Central memory CD8-positive, alpha-beta T cell (primary cell): ENCODE results near the gene MAST4.

Experiments used
- ATAC-seq: fragments of 150-1000 bp; cut with Tn5 transposase; replicated peaks from 2 replicates; pipeline ENCODE4 v1.10.0; 2022; ENCODE audit warnings: mild to moderate bottlenecking, moderate FRiP score, moderate number of reproducible peaks; ENCODE audit not compliant: poor library complexity, severe bottlenecking; ENCODE audit errors: extremely low read depth
- DNase-seq, 2 donors: peaks; one replicate each; pipeline ENCODE4 v3.0.0; 2021; ENCODE audit warnings: low spot score in 2 of 2
- H3K27ac Mint-ChIP-seq: one replicate; pipeline ENCODE4 v1.8.0; 2022; ENCODE audit warnings: low read depth, mild to moderate bottlenecking, moderate library complexity, mixed read lengths
- H3K27me3 Mint-ChIP-seq: one replicate; pipeline ENCODE4 v1.8.0; 2022; ENCODE audit warnings: mixed read lengths
- H3K36me3 Mint-ChIP-seq: one replicate; pipeline ENCODE4 v1.8.0; 2022; ENCODE audit warnings: mild to moderate bottlenecking, moderate library complexity, mixed read lengths; ENCODE audit not compliant: insufficient read depth
- H3K4me1 Mint-ChIP-seq: one replicate; pipeline ENCODE4 v1.8.0; 2022; ENCODE audit warnings: mixed read lengths
- H3K4me3 Mint-ChIP-seq: one replicate; pipeline ENCODE4 v1.8.0; 2022; ENCODE audit warnings: mild to moderate bottlenecking, moderate library complexity, mixed read lengths
- H3K9me3 Mint-ChIP-seq: one replicate; pipeline ENCODE4 v1.8.0; 2022; ENCODE audit warnings: mixed read lengths

Gene MAST4

DNA sequence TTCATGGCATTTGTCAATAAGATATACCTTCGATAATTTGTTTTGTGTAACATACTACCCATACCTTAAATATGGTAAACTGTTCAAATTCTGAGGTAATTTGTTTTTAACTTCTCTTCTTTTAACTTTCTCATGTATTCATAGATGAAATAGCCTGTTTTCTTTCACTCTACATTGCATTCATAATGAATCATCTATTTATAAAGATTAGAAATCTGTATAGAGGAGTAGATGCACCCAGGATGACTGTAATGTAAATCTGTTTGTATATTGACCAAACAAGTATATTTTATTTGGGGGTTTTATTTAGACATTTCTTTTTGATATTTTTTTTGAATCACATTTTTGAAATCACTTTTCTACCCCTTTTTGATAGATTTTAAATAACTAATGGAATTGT, 455.8 kb downstream of the MAST4 start:
- ATAC-seq (no peak), DNase-seq (no peak)
- Mint-ChIP-seq H3K9me3 (no peaks in the 10 kb centered on the region), H3K27ac (no peak overlapping the region), H3K4me3 (no peak overlapping the region), H3K36me3 (no peaks in the 10 kb centered on the region), H3K27me3 (no peaks in the 10 kb centered on the region), H3K4me1 (peaks cover 9% of the 10 kb centered on the region)

DNA sequence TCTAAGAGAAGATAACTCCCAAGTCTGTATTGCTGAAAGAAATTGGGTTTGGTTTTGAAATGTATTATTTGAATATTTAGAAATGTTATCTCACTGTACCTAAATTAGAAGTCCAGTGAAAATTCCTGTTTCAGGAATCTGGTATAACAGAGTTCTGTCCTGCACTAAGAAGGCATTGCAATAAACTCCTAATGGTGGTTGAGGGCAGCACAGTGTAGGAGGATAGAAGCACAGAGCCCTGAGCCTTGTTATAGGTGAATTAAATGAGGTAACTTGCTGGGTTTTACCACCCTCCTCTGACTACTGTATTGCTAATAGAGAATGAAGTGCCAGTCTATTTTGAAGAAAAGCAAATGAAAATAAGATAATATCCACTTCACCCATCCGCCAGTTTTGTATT, 457.0 kb downstream of the MAST4 start:
- Mint-ChIP-seq H3K27me3 (no peaks in the 10 kb centered on the region), H3K4me1 (peaks cover 9% of the 10 kb centered on the region), H3K9me3 (no peaks in the 10 kb centered on the region), H3K36me3 (no peaks in the 10 kb centered on the region), H3K4me3 (no peak overlapping the region), H3K27ac (no peak overlapping the region)
- ATAC-seq (no peak), DNase-seq (no peak)

DNA sequence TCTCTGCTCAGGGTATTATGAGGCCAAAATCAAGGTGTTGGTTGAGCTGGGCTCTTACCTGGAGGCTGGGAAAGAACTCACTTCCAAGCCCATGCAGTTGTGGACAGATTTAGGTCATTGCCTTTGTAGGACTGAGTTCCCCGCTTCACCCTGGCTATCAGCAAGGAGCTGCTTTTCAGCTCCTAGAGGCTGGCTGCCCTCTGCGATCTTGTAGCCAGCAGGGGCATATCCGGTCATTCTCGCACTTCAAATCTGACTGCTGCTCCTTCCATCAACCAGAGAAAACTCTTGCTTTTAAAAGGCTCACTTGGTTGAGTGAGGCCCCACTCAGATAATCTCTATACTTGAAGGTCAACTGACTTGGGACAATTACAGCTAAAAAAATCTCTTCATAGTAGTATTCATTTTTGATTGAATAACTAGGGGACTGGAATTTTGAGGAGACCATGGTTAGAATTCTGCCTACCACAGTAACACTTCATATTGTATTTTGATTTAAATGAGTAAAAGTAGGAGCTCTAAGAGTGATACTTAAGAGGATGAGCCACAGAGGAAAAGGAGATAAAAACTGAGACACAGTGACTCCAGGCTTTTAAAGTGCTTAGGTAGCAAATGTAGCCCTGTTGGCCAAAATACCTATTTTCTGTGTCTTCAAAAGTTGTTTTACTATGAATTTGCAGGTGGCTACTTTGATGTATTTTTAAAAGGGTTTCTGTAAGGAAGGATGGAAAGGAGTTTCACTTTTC, 463.0 kb downstream of the MAST4 start:
- no peaks in the 10 kb centered on the region for H3K4me1 Mint-ChIP-seq
- H3K36me3 Mint-ChIP-seq: no peaks in the 10 kb centered on the region
- no peaks in the 10 kb centered on the region for H3K27me3 Mint-ChIP-seq
- no peak overlapping the region for H3K27ac Mint-ChIP-seq
- H3K4me3 Mint-ChIP-seq: no peak overlapping the region
- DNase-seq: no peak
- no peak for ATAC-seq
- no peaks in the 10 kb centered on the region for H3K9me3 Mint-ChIP-seq

DNA sequence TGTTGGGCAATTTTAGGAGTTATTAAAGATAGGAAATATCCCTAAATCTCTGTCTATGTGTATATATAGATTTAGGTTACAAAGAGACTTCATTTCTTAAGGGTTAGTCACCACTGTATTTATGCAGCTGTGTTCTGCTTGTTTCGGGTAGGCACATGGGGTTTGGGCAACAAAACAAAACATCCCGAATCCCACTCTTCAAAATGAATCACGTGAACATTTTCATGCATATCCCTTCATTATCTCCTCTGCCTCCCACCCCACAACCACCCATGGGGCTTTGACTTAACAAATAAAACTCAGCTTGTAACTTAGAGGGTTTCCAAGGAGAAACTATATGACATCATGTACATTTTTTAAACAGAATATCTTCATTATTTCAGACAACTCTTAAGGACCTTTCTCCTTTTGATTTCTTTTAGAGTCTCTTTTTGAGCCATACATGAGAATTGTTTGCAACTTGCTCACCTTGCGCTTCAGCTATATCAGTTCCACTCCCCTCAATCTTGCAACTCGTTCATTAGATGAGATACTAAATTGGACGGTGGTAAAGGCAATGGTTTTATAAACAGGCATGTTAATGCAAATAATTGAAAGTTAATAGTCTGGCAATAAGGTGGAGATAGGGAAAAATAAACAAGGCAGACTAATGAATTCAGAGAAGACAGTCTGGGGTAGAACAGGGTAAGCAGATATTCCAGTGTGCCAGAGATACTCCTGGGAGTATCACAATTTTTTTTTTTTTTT, 463.7 kb downstream of the MAST4 start:
- Mint-ChIP-seq H3K4me3 (no peak overlapping the region), H3K36me3 (no peaks in the 10 kb centered on the region), H3K4me1 (no peaks in the 10 kb centered on the region), H3K27me3 (no peaks in the 10 kb centered on the region), H3K9me3 (no peaks in the 10 kb centered on the region), H3K27ac (no peak overlapping the region)
- DNase-seq (no peak), ATAC-seq (no peak)

DNA sequence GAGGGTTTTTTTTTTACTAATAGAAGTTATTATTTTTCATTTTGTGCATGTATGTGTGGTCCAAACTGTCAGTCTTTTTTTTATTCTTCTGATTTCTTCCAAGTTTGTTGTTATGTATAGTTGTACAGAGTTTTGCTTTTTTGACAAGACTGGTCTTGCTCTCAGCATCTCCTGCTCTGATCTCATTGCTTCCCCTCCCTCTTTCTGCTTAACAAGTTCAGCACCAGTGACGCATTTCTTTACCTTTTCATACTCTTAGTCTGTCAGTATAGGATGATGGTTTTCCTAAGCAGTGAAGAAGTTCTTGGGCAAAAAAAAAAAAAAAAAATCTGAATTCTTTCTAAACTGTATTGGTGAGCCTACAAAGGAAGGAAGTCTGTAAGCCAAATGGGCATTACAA, 465.3 kb downstream of the MAST4 start:
- no peaks in the 10 kb centered on the region for H3K36me3 Mint-ChIP-seq
- no peak for DNase-seq
- H3K9me3 Mint-ChIP-seq: no peaks in the 10 kb centered on the region
- no peaks in the 10 kb centered on the region for H3K27me3 Mint-ChIP-seq
- no peak overlapping the region for H3K4me3 Mint-ChIP-seq
- ATAC-seq: no peak
- peaks cover 4% of the 10 kb centered on the region for H3K4me1 Mint-ChIP-seq
- H3K27ac Mint-ChIP-seq: no peak overlapping the region

DNA sequence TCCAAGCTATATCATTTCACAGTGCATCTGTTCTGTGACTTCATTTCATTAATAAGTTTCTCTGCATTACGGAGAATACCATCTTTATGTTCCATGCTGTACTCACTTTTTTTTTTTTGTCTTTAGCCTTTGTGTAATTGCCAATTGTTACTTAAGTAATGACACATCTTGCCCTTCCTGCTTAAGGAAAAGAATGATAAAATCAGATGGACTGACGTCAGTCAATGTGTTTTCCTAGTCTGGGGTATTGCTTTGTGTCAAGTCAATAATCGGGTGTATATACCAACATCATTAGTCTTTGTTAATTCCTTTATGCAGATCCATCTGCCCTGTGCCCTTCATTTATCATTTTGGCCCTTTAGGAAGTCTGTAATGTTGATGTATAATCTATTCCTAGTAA, 466.9 kb downstream of the MAST4 start:
- Mint-ChIP-seq H3K4me3 (no peak overlapping the region), H3K27ac (no peak overlapping the region), H3K36me3 (no peaks in the 10 kb centered on the region), H3K9me3 (no peaks in the 10 kb centered on the region), H3K27me3 (no peaks in the 10 kb centered on the region), H3K4me1 (peaks cover 4% of the 10 kb centered on the region)
- ATAC-seq (no peak), DNase-seq (no peak)

DNA sequence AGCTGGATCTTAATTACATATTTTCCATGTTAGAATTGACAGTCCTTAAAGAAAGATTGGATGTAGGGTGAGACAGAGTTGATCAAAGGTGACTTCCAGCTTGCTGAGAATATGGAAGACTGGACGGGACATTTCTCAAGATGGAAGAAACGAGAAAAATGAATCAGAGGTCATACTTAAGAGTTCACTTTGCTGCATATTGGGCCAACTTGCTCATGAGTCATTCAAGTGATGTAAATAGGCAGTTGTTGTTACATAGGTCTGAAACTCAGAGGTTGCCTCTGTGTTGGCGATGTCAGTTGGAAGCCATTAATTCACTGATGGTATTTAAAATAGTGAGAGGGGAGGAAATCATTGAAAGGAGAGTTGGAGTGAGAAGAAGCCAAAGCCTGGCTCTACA, 467.6 kb downstream of the MAST4 start:
- no peak overlapping the region for H3K27ac Mint-ChIP-seq
- no peak for DNase-seq
- H3K27me3 Mint-ChIP-seq: no peaks in the 10 kb centered on the region
- H3K4me1 Mint-ChIP-seq: peaks cover 4% of the 10 kb centered on the region
- no peaks in the 10 kb centered on the region for H3K36me3 Mint-ChIP-seq
- no peaks in the 10 kb centered on the region for H3K9me3 Mint-ChIP-seq
- H3K4me3 Mint-ChIP-seq: no peak overlapping the region
- ATAC-seq: no peak

DNA sequence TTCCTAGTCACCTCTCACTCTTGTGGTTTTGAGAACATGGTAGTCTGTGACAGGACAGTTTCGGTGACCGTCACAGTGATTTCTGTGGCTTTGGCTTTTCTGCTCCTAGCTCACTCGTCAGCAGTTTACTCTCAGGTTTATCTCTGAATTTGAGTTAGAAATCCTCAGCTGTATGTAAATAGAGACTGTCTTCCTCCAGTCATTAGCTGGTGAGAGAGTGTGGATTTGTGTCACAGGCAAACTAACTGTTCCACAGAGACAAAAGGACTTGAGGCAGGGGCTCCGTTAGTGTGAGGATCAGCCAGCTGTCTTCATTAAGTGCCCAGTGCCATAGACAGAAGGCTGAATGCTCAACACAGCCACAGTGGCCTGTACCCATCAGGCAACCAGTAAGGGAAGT, 469.0 kb downstream of the MAST4 start:
- H3K27me3 Mint-ChIP-seq: no peaks in the 10 kb centered on the region
- DNase-seq: no peak
- ATAC-seq: peak; percentile 14
- H3K4me1 Mint-ChIP-seq: peaks cover 4% of the 10 kb centered on the region
- H3K36me3 Mint-ChIP-seq: no peaks in the 10 kb centered on the region
- H3K4me3 Mint-ChIP-seq: no peak overlapping the region
- no peak overlapping the region for H3K27ac Mint-ChIP-seq
- no peaks in the 10 kb centered on the region for H3K9me3 Mint-ChIP-seq

DNA sequence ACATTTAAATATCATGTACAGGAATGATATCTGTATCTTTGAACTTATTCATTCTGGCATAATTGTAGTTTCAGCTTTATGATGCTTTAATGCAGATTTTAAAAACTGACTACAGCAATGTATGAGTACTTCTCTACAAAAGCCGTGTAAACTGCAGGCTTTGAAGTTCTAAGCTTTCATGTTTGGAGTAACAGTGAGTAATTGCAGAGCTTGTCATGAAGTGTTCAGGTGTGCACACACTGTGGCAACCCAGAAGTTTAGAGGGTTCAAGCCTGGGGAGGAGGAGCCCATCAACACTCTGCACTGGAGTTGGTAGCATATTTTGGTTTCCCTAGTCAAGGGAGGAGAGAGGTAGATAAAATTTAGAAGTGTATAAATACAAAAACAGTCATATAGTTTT, 469.5 kb downstream of the MAST4 start:
- no peak overlapping the region for H3K27ac Mint-ChIP-seq
- DNase-seq: no peak
- peaks cover 4% of the 10 kb centered on the region for H3K4me1 Mint-ChIP-seq
- no peaks in the 10 kb centered on the region for H3K9me3 Mint-ChIP-seq
- no peak overlapping the region for H3K4me3 Mint-ChIP-seq
- no peaks in the 10 kb centered on the region for H3K36me3 Mint-ChIP-seq
- H3K27me3 Mint-ChIP-seq: no peaks in the 10 kb centered on the region
- ATAC-seq: no peak

DNA sequence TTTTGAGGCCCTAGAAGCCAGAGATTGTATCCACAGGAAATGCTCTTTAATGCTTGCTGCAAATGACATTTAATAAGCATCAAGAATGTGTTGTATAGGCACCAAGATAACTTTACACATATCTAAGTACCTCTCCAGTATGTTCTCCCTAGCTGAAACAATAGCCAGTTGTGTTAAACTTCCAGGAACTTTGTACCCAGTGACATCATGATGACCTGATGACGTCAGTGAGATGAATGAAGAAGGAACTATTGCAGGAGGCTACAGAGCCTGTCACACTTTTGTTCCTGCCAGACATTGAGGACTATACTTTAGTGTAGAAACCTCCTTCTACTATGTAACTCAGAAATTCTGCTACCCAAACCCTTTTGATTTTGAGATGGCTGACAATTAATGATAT, 470.6 kb downstream of the MAST4 start:
- DNase-seq (no peak), ATAC-seq (no peak)
- Mint-ChIP-seq H3K27me3 (no peaks in the 10 kb centered on the region), H3K36me3 (no peaks in the 10 kb centered on the region), H3K9me3 (no peaks in the 10 kb centered on the region), H3K27ac (no peak overlapping the region), H3K4me3 (no peak overlapping the region), H3K4me1 (peaks cover 4% of the 10 kb centered on the region)

DNA sequence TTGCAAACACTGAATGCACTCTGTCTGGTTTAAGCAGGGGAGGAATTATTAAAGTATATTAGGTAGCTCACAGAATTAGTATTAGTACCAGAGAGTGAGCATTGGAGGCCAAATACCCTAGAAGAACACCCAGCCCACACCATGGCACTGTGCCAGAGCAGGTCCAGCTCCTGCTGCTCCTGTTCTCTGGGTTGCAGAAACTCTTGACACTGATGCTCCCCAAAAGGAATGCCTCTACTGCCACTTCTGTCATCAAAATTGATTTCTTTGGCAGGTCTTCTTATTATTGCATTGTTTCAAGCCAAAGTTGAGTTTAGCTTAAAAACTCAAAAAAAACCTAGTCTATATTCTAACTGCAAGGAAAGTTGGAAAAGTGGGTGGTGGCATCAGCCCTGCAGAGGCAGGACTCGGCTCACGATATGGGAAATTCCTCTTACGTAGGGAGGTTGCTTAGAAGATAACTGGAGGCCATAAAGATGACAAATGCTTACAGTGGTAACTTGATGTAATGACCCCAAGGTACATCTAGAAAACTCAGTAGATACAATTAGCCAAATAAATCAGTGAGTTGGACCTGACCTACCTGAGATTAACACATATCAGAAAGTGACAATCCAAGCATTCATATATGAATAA, 477.0 kb downstream of the MAST4 start:
- Mint-ChIP-seq H3K27me3 (no peaks in the 10 kb centered on the region), H3K9me3 (no peaks in the 10 kb centered on the region), H3K4me3 (no peak overlapping the region), H3K27ac (no peak overlapping the region), H3K4me1 (no peaks in the 10 kb centered on the region), H3K36me3 (no peaks in the 10 kb centered on the region)
- no peak for ATAC-seq
- DNase-seq: no peak

DNA sequence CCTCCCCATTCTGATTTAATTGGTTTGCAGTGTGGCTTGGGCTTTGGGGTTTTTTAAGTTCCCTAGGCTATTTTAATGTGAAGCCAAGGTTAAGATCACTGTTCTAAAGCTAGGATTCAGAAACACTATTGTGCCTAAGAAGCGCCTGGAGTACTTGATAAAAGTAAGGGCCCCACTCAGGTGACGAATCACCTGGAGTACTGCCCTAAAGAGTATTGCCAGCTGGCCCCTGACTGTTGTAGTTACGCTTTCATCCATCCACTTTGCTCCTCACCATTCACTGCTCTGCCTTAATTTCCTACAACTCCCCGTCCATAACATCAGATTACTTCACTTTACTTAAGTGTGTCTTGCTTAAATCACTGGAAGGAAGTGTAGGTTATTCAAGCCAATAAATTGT, 481.1 kb downstream of the MAST4 start:
- Mint-ChIP-seq H3K4me3 (no peak overlapping the region), H3K9me3 (no peaks in the 10 kb centered on the region), H3K27ac (no peak overlapping the region), H3K27me3 (no peaks in the 10 kb centered on the region), H3K4me1 (no peaks in the 10 kb centered on the region), H3K36me3 (no peaks in the 10 kb centered on the region)
- DNase-seq (no peak), ATAC-seq (no peak)

DNA sequence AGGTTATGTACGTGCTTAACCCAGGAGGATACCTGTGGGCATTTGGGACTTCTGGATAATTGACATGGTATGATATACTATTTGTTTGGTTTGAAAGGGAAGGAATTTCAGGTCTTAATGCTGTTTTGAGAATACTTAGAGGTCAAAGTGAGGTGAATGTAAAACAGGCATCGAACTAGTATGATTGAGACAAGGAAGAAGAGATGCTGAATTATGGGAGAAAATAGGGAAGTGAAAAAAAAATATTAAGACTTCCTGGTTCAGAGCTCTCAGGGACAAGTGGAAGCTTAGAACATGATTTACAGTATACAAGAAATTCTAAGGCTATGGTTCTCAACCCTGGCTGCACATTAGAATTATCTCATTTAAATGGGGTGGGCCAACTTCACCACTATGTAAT, 485.1 kb downstream of the MAST4 start:
- no peak for ATAC-seq
- no peak for DNase-seq
- H3K27me3 Mint-ChIP-seq: no peaks in the 10 kb centered on the region
- no peaks in the 10 kb centered on the region for H3K4me1 Mint-ChIP-seq
- no peaks in the 10 kb centered on the region for H3K9me3 Mint-ChIP-seq
- no peaks in the 10 kb centered on the region for H3K36me3 Mint-ChIP-seq
- H3K4me3 Mint-ChIP-seq: no peak overlapping the region
- H3K27ac Mint-ChIP-seq: no peak overlapping the region
